Glomerular visceral epithelial cell (primary cell): Measurements from ENCODE around the gene MORN1.

Source experiments
- DNase-seq: peaks from one replicate; pipeline ENCODE4 v3.0.0-alpha.2; 2016; ENCODE audit errors: extremely low spot score

The MORN1 gene

DNA sequence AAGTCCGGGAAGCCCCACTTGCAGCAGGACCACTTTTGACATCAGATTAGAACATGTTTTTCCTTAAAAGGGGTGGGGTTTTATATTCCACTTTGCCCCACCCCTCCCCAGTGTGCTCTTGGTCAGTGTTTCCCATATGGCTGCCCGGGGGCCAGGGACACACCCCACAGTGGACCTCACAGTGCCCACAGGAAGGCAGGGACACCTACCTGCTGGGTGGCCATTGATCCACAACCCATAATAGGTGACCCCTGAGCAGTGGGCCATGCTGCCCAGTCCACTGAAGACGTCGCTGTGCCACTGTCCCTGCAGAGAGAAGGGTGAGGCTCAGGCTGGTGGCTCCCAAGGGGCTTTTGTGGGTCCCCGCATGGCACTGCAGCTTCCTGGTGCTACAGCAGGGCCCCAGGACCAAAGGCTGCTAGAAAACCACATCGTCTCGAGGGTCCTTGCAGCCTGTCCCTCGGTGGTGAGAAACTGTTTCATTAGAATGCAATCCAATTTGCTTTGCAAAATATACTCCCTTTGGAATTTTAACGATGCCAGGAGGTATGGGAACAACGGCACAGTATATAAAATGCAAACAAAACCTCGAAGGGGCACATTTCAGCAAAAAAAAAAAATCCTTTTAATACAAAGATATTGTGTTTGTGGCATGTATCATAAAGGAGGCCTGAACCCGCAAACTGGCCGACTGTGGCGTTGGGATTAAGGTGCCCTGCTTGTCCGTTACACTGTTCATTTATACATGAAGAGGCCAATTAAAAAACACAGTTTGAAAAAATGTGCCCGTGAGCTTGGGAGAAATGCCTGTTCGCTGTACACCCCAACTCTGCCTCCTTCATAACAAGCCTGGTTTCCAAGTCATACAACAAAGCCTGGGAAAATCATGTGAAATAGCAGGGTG, 16.9 kb downstream of the MORN1 start:
- no peak for DNase-seq

DNA sequence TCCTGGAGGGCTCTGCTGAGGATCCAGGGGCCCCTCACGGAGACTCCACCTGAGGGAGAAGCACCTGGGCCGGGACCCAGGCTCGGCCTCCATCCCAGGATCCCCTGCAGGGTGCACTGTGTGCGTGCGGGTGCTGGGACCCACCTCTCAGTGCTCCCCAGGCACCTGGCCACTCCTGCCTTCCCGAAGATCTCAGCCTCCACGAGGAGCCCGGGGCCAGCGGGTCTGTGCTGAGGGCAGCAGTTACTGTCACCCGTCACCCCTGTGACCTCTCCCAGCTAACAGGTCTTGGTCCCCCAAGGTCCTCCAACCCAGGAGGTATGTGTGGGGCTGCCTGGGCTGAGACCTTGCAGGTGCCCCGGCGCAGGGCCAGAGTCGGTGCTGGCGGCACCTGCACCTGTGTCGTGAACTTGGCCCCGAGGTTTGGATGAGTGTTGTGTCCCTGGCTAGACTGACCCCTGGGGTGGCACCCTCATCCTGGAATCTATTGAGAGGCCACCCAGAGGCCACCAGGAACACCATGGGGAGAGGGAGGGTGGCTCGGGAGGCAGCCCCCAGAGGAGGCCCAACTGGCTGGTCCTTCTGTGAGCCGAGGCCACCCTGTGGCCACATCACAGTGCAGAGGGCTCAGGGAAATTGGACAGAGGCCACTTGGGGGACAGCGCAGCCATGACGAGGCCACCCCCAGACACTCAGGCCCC, 17.7 kb downstream of the MORN1 start:
- DNase-seq = no peak

DNA sequence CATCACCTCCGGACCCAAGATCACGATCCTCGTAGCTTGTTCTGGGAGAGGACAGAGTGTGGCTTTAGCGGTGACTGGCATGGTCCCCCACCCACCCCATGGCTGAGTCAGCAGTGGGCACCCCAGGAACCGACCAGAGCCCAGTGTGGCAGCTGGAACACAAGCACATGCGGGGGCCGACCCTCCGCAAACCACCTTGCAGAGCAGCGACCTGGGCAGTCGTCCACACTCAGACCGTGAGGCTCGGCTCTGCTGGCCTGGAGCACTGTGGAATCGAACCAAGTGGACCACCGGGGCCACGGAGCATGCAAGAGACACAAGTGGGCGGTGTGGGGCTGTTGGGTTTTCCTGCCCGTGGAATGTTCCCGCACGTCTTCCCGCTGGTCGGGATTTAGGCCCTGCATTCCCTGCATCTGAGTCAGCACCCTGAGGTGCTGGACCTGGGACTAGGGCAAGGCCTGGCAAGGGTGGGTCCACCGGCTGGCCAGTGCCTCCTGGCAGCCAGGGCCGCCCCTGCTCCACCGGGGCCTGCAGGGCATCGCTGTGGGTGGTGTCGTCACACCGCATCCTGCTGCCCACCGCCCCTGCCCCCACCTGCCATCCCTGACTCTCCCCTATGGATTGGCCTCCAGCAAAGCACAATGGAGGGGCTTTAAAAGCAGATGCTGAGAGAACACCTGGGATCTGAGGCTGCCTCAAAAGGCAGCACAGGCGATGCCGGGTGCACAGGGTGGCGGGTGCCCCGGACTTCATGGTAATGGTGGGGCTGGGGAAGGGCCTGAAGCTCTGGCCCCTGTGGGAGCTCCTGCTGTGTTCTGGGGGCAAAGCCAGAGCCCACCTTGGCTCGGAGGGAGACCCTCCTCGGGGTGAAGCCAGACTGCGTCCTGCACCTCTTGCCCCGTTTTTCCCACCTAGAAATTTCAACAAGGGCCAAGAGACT, 18.5 kb downstream of the MORN1 start:
- peak; percentile 38 for DNase-seq

DNA sequence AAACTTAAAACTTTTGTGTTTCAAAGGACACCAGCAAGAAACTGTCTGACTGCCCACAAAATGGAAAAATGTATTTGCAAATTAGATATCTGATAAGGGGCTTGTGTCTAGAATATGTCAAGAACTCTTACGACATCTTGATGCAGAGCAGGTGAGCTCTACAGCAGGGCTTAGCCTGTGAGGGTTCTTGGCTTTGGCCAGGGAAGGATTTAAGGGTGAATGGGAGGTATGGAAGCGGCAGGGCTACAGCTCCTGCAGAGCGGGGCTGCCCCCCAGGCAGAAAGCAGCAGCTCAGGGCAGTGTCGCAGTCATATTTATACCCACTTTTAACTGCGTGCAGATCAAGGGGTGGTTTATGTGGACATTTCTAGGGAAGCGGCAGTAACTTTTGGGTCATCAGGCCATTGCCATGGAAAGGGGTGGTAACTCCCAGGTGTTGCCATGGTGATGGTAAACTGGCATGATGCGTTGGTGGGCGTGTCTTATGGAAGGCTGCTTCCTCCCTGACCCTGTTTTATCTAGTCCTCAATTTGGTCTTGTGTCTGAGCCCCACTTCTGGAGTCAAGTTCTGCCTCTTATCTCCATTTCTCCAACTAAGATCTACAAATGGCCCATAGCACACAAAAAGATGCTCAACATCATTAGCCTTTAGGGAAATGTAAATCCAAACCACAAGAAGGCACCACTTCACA, 23.2 kb downstream of the MORN1 start:
- no peak for DNase-seq

DNA sequence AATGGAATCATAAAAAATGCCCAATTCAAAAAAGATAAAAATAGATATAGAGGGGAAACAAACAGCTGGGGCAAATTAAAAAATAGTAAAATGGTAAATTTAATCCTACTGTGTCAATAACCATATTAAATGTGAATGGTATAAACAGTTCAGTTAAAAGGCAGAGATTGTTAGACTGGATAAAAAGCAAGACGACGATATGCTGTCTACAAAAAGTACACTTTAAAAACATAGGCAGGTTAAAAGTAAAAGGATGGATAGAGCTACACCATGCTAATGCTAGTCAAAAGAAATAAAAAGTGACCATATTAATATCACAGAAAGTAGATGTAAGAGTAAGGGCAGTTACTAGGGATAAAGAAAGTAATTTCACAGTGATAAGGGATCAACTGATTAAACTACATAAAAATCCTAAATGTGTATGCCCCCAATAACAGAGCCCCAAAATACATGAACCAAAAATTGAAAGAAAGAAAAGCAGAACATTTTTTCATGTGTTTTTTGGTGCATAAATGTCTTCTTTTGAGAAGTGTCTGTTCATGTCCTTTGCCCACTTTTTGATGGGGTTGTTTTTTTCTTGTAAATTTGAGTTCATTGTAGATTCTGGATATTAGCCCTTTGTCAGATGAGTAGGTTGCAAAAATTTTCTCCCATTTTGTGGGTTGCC, 27.4 kb downstream of the MORN1 start:
- DNase-seq = no peak

DNA sequence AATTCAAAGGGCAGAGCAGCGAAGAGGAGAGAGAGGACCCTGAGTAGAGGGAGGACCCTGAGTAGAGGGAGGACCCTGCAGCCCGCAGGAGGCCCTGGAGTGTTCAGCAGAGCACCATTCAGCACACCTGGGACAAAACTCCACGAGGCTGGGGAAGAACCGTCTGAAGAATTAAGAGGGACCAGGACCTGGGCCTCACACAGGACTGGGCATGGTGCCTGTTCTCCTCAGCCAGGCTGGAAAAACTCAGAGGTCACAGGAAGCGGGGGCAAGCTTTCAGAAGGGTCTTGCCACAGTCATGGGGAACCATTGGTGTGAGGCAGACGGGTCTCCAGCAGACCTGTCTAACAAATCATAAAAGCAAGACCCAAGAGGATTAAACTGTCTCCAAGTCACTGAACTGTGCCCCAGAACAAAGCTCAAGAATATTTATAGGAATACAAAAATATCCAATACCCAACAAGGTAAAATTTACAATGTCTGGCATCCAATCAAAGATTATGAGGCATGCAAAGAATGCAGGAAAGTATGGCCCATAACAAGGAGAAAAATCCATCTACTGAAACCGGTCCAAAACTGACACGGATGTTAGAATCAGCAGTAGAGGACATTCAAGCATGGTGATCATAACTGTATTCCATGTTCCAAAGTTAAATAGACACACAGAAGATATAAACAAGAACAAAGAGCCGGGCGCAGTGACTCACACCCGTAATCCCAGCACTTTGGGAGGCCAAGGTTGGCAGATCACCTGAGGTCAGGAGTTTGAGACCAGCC, 30.6 kb downstream of the MORN1 start:
- no peak for DNase-seq

DNA sequence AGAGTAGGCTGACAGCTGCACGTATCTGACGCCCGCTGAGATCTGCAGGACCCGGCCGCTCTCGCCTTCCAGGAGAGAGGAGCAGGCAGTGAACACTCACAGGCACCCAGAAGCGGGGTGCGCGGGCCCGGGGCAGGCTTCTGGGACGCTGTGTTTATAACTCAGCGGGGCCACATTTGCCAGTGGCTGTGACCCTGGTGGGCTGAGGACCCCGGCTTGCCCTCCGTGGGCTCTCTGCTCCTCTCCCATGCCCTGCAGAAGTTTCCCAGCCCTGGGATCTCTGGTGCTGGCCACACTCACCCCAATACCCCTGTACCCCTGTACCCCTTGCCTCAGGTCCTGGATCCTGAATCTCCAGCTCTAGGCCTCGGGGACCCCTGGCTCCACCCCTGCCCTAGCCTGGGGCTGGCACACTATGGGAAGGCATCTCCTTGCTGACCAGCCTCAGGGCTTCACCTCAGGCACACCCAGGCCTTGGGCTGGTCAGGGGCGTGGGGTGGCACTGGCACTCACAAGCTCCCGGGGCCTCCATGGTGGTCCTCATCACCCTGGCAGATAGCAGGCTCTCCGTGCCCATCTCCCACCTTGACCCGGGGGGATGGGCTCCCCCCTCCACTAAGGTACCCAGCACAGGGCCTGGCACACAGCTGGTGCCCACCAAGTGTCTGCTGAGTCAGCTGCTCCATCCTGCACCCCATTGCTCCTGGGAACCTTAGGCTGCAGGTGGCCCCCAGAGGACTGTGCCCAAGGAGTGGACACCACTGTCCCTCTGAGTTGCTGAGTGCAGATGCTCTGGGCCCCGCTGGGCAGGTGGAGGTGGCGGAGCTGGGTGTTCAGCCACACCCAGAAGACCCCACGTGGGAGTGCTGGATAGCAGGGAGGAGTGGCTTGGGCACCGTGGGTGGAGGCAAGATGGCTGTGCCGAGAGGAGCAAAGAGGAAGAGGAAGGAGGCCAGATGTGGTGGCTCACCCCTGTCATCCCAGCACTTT, 32.4 kb downstream of the MORN1 start:
- DNase-seq = no peak

DNA sequence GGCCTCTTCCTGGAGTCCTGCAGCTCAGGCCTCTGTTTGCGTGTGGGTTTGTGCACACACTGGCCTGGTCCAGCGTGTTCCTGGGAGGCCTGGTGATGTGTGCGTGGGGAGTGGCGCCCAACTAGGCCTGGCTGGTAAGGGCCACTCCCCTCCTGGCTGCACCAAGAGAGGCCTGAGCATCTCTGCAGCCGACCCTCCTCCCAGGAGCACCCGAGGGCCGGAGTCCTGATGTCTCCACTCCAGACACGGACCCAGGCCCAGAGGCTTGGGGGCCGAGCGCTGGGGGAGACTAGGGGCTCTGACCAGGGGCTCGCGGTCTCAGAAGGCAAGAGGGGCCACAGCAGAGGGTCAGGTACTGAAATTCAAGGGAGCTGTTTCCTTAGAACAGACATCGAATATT, 33.3 kb downstream of the MORN1 start:
- no peak for DNase-seq

DNA sequence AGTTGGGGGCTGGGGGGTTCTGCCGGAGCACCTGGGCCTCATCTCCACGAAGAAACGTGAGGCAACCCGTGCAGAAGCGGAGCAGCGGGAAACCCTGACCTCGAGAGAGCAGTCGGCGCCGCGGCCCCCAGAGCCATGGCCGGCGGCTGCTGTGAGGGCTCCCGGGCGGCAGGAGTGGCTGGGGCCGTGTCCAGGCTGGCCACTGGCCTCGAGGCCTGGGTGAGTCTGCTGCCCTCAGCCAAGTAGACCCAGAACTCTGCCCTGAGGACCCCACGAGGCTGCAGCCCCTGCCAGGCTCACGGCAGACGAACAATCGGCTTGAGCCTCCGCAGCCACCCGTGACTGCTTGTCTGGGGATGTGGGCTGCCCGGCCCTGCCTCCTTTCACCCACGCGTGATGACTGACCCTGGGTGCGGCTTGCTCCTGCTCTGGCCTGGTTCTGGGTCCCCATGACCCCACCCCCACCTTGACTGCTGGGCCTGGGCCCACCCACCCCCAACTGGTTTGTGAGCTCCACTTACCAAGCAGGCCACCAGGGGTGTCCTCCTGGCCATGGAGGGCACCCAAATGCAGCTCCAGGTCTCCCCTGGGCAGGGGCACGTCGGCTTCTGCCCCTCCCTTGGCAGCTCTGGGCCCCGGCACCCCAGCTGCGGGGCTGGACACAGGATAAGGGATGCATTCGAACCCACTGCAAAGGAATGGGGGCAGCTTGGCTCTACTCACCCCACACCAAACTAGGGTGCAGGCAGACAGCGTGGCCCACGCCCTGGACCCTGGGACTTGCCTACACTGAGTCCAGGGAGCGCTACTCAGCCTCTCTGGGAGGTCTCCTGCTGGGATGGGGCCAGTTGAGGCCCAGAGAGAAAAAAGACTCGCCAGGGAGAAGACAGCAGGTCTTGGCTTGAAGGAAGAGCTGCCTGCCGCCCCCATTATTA, 34.2 kb downstream of the MORN1 start:
- no peak for DNase-seq

DNA sequence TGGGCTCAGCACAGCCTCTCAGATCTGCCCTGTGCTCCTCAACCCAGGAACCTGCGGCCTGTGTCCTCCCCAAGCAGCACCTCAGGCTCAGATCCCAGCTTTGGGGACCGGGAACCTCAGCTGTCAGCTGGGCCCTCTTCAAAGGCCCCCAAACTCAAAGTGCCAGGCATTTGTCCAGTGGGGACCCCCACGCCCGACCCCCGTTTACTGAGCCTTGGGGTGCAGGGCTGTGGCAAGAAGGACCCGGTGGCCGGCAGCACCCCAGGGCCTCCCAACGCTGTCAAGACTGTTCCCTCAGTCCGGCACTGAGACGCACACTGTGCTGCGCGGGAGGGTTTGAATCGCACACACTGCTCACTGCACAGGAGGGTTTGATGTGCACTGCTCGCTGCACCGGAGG, 35.0 kb downstream of the MORN1 start:
- DNase-seq = no peak

DNA sequence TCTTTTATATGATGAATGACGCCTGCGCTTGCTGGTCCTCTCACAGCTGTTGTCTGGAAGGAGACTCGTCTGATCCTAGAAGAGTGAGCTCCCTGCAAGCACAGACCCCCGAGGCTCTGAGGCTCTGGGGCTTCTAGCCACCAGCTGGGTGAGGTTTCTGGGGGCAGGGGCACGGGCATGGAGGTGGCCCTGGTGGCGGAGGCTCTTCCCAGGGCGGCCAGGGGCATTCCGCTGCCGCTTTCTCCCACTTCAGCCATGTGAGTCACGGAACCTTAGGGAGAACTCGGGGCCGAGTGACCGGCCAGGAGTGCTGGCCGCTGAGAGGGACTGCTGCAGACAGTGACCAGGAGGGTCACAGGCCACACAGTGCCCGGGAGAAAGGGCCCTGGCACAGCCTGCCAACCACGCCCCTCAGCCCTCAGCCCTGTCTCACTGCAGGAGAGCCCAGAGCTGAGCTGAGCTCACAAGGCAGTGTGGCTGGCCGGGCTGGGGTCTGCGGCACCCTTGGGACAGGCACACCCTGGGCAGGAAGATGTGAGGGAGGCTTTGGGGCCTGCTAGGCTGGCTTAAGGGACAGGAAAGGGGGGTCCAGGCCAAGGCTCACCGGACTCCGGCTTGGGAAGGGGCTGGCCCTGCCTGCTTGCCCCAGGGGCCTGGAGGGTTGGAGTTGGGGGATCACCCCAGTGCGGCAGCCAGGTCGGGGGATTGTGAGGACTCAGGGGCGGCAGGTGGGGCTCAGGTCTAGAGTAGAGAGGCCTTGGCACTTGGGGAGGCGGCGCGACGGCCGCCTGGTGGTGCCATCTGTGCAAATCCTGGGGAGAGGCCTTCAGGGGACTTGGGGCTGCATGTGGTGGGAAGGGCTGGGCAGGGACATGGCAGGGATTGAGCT, 35.7 kb downstream of the MORN1 start:
- DNase-seq = no peak

DNA sequence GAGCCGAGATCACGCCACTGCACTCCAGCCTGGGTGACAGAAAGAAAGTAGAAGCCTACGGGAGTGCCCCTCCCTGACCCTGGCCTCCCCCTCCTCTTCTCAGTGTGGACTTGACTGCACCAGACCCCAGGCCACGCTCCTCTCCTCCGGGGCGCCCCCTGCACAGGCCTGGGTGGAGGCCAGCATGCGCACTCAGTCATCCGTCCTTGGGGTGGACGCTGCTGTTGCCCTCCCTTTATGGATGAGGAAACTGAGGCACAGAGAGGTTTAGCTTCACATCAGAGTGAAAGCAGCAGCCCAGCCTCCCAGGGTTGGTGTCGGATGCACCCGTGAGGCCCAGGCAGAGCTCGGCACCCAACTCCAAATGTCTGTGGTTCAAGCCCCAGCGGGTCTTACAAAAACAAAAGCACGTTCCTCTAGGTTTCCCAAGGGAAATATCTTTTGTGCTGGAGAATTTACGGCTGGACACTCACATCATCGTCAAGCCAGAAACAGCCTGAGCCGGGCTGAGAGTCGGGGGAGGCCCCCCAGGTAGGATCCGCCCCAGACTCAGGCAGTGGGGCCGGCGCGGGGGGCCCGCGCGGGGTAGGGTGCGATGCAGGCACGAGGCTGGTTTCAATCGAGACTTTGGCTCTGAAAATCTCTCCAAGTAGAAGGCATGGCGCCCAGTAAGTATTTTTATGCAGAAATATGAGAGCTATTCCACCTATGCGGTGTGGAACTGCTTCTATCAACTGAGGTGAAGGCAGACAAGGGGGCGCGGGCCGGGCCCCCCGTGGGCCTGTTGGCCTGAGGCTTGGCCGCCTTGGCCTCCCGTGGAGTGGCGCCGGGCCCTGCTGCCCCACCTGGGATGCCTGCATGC, 36.6 kb downstream of the MORN1 start:
- DNase-seq = no peak

DNA sequence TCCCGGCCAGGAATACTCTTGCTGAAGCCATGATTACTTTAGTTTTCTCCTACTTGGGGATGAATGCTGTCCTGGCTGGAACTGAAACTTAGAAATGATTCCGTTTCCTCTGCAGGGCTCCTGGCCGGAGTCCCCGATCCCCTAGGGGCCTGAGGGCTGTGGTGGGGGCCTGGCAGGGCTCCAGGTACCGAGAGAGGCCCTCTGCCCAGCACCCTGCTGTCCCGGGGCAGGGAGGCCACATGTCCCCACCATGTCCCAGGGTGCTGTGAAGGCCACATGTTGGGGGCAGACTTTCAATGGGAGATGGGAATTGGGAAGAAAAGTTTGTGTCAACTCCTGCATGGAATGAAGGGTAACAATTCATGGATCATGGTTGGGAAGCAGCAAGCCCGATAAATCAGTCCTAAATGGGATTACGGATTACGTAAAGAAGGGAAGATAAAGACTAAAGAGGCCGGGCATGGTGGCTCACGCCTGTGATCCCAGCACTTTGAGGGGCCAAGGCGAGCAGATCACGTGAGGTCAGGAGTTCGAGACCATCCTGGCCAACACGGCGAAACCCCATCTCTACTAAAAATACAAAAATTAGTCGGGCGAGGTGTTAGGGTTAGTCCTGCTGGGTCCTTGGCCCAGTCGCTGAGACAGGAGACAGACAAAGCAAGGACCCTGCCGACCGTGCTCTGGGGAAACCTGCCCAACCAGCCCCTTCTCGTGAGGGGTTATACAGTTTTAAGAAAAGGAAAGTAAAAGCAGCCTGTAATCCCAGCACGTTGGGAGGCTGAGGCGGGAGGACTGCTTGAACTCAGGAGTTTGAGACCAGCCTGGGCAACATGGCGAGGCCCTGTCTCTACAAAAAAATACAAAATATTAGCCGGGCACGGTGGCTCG, 37.6 kb downstream of the MORN1 start:
- no peak for DNase-seq

DNA sequence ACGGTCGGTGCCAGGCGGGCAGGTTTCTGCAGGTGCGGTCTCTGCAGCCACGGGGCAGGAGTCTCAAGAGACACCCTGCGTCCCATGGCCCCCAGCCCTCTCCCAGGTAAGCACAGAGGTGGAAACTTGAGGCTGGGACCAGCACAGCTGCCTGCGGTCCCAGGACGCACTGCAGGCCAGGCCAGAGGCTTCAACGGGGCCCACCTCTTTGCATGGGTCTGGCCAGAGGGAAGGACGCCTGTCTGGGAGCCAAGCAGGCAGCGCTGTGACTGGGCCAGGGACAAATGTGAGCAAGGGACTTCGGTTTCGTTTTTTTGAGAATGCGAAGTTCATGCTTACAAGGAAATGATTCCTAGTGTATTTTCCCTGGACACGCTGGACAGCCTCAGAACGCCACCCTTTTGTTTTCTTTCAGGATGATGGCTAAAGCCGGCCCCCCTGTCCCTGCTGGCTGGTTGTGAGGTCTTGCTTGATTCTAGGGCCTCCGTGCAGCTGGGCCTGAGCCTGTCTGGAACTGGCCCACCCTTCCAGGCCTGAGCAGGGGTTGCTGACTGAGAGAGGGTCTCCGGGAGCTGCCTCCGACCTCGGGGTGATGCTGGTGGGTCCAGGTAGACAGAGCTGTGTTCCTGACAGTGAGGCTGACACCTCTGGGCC, 38.3 kb downstream of the MORN1 start:
- no peak for DNase-seq
